GM12878 (cell line): Measurements from ENCODE around the gene SPATS2L.

ENCODE experiments used
- CTCF ChIP-seq, 3 experiments: IDR thresholded peaks in 2 of 3; conservative IDR thresholded peaks in 1 of 3; 2 replicates each; pipeline ENCODE4 v1.5.1; 2011; ENCODE audit warnings: low read depth in 3 of 3, low read length in 3 of 3, mild to moderate bottlenecking in 3 of 3, control low read depth in 2 of 3, moderate library complexity in 2 of 3, inconsistent platforms in 1 of 3, mixed read lengths in 1 of 3; ENCODE audit not compliant: control insufficient read depth in 2 of 3, insufficient read depth in 1 of 3; ENCODE audit errors: extremely low read depth in 1 of 3
- YBX1 ChIP-seq: fragments of 450-650 bp; IDR thresholded peaks from 2 replicates; pipeline ENCODE4 v1.6.1; 2016; ENCODE audit warnings: antibody characterized with exemption
- ZNF274 ChIP-seq: IDR thresholded peaks from one replicate; pipeline ENCODE4 v1.8.0; 2011; ENCODE audit not compliant: insufficient read length, insufficient read depth

GRCh38 chr2:200264631-200265030 is 41.9 kb upstream of the SPATS2L start:
- TF ChIP-seq YBX1 (no peak), ZNF274 (no peak), CTCF (IDR thresholded peaks at IDR 0.05 in 2 of 3, conservative IDR thresholded peaks at IDR 0.05 in 1 of 3; ENCODE audit: control insufficient read depth in 2 of 3, extremely low read depth in 1 of 3, insufficient read depth in 1 of 3, low read depth in 3 of 3, low read length in 3 of 3) (no peak)
